OCI-LY1 (cell line): ENCODE measurements around the gene HYAL1.

Experiments used
- CTCF ChIP-seq: fragments of 200-600 bp; sonication (generic), shearing (Covaris generic); IDR thresholded peaks from 2 replicates; pipeline ENCODE4 v1.5.1; 2017; ENCODE audit warnings: mild to moderate bottlenecking, antibody characterized with exemption, low read length, moderate library complexity, mixed read lengths
- EZH2 ChIP-seq: fragments of 200-600 bp; sonication (generic), shearing (Covaris generic); IDR thresholded peaks from 2 replicates; pipeline ENCODE4 v1.8.0; 2017; ENCODE audit warnings: borderline replicate concordance, mixed run types, mild to moderate bottlenecking, antibody characterized with exemption, low read length, moderate library complexity, mixed read lengths

GRCh38 chr3:50322115-50322385 is 18.7 kb upstream of the HYAL1 start:
- TF ChIP-seq CTCF (no peak), EZH2 (no peak)
